Measurements from ENCODE around the gene ADK.

- TF ChIP-seq RAD21 (IDR thresholded peaks at IDR 0.05; ENCODE audit: low read length) (no peak), CEBPB (IDR thresholded peaks at IDR 0.05; ENCODE audit: low read depth, low read length) (no peak), CTCF (conservative IDR thresholded peaks at IDR 0.05; ENCODE audit: low read depth, low read length) (no peak), POLR2A (IDR thresholded peaks at IDR 0.05; ENCODE audit: low read depth, low read length) (no peak), SMC3 (IDR thresholded peaks at IDR 0.05; ENCODE audit: low read depth, low read length) (no peak), MAFK (IDR thresholded peaks at IDR 0.05; ENCODE audit: low read depth, low read length) (no peak)
Measured at GRCh38 chr10:74651565-74651964, 500.5 kb downstream of the ADK start.

Measured in IMR-90 (cell line).